Smooth muscle cell (in vitro differentiated cells): ENCODE results near the gene AK5. TPM values are rescaled to one million over a fixed set of nuclear protein-coding genes. Genes with fewer than 3 reads are reported as not detected.

ENCODE experiments used
- DNase-seq: peaks from one replicate; lab custom pipeline; 2025; ENCODE audit not compliant: unreplicated experiment; lab: John Stamatoyannopoulos, UW
- H2AFZ ChIP-seq: fragments of 200-600 bp; sonication (generic); 2 replicates; pipeline ENCODE4 v1.6.0; 2016; ENCODE audit warnings: antibody characterized with exemption, low read depth, mild to moderate bottlenecking
- H3F3A ChIP-seq: fragments of 200-600 bp; sonication (generic); 2 replicates; pipeline ENCODE4 v1.6.0; 2017; ENCODE audit warnings: antibody characterized with exemption, low read depth
- H3K27ac ChIP-seq: fragments of 200-600 bp; sonication (generic); 2 replicates; pipeline ENCODE4 v1.5.1; 2016; ENCODE audit warnings: low read depth, mild to moderate bottlenecking
- H3K27me3 ChIP-seq: fragments of 200-600 bp; sonication (generic); 2 replicates; pipeline ENCODE4 v1.6.1; 2016; ENCODE audit warnings: low read depth, mild to moderate bottlenecking
- H3K36me3 ChIP-seq: fragments of 200-600 bp; sonication (generic); 2 replicates; pipeline ENCODE4 v1.5.1; 2016; ENCODE audit warnings: low read depth
- H3K4me1 ChIP-seq: fragments of 200-600 bp; sonication (generic); 2 replicates; pipeline ENCODE4 v1.5.1; 2016; ENCODE audit warnings: low read depth
- H3K4me2 ChIP-seq: fragments of 200-600 bp; sonication (generic); 2 replicates; pipeline ENCODE4 v1.6.0; 2016; ENCODE audit warnings: mild to moderate bottlenecking
- H3K4me3 ChIP-seq: fragments of 200-600 bp; sonication (generic); 2 replicates; pipeline ENCODE4 v1.5.1; 2016; ENCODE audit warnings: mild to moderate bottlenecking
- H3K79me2 ChIP-seq: fragments of 200-600 bp; sonication (generic); 2 replicates; pipeline ENCODE4 v1.6.0; 2016; ENCODE audit warnings: low read depth, mild to moderate bottlenecking
- H3K9ac ChIP-seq: fragments of 200-600 bp; sonication (generic); 2 replicates; pipeline ENCODE4 v1.6.0; 2016; ENCODE audit warnings: low read depth
- H3K9me3 ChIP-seq: fragments of 200-600 bp; sonication (generic); replicated peaks from 2 replicates; pipeline ENCODE4 v1.5.1; 2016; ENCODE audit warnings: low read depth
- H4K20me1 ChIP-seq: fragments of 200-600 bp; sonication (generic); 2 replicates; pipeline ENCODE4 v1.6.0; 2016; ENCODE audit warnings: low read depth
- WGBS: methylation state at CpG from one replicate; pipeline ENCODE4 v1.1.7; 2016; ENCODE audit warnings: low lambda C conversion rate; 5-methylcytosine and 5-hydroxymethylcytosine counted together
- polyA plus RNA-seq: library from polyadenylated mRNA; unstranded; fragments of >200 nt; fragmentation: Nextera tagmentation; extraction: Ambion mirVana; gene quantifications from 2 replicates; pipeline ENCODE4 v1.2.1, GENCODE V29; 2016
- total RNA-seq: library from RNA; depleted of rRNA; stranded (reverse); fragments of >200 nt; gene quantifications from 2 replicates; pipeline ENCODE4 v1.2.3, GENCODE V29; 2014
- TF ChIP-seq, protein P1 (sequence below): fragments of 200-600 bp; sonication (generic); IDR thresholded peaks from 2 replicates; pipeline ENCODE4 v1.5.1; 2017; ENCODE audit warnings: borderline replicate concordance, mild to moderate bottlenecking, antibody characterized with exemption; ENCODE audit not compliant: insufficient read depth, poor library complexity, severe bottlenecking

The AK5 gene
- total and polyA plus RNA-seq, 2 experiments from 2014 or later, result 0.43 TPM; not detected in 1

- no peak for DNase-seq
- Histone ChIP-seq H3K79me2 (no peaks in the 10 kb centered on the region), H3K27me3 (no peaks in the 10 kb centered on the region), H3K9ac (no peak overlapping the region), H3F3A (no peaks in the 10 kb centered on the region), H2AFZ (no peak overlapping the region), H3K4me3 (no peak overlapping the region), H3K9me3 (no peaks in the 10 kb centered on the region), H3K27ac (no peak overlapping the region), H4K20me1 (no peaks in the 10 kb centered on the region), H3K4me1 (no peaks in the 10 kb centered on the region), H3K36me3 (peaks cover 21% of the 10 kb centered on the region), H3K4me2 (no peak overlapping the region)
- WGBS, result 99% methylated on average over 3 of the region's 3 CpGs
- TF ChIP-seq, protein P1, sequence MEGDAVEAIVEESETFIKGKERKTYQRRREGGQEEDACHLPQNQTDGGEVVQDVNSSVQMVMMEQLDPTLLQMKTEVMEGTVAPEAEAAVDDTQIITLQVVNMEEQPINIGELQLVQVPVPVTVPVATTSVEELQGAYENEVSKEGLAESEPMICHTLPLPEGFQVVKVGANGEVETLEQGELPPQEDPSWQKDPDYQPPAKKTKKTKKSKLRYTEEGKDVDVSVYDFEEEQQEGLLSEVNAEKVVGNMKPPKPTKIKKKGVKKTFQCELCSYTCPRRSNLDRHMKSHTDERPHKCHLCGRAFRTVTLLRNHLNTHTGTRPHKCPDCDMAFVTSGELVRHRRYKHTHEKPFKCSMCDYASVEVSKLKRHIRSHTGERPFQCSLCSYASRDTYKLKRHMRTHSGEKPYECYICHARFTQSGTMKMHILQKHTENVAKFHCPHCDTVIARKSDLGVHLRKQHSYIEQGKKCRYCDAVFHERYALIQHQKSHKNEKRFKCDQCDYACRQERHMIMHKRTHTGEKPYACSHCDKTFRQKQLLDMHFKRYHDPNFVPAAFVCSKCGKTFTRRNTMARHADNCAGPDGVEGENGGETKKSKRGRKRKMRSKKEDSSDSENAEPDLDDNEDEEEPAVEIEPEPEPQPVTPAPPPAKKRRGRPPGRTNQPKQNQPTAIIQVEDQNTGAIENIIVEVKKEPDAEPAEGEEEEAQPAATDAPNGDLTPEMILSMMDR, result no peak
Observed at GRCh38 chr1:77571642-77572041, 289.8 kb downstream of the AK5 start.

GRCh38 chr1:77579547-77579946, 297.7 kb downstream of the AK5 start:
- Histone ChIP-seq H3K27ac (no peak overlapping the region), H3K4me1 (no peaks in the 10 kb centered on the region), H3K4me2 (no peak overlapping the region), H3K36me3 (peaks cover 34% of the 10 kb centered on the region), H3K27me3 (no peaks in the 10 kb centered on the region), H2AFZ (no peak overlapping the region), H3K9me3 (no peaks in the 10 kb centered on the region), H3K4me3 (no peak overlapping the region), H3F3A (no peaks in the 10 kb centered on the region), H3K79me2 (no peaks in the 10 kb centered on the region), H3K9ac (no peak overlapping the region), H4K20me1 (no peaks in the 10 kb centered on the region)
- TF ChIP-seq, protein P1, result no peak
- DNase-seq, result no peak
- WGBS, result 97% methylated on average over 3 of the region's 3 CpGs

DNA sequence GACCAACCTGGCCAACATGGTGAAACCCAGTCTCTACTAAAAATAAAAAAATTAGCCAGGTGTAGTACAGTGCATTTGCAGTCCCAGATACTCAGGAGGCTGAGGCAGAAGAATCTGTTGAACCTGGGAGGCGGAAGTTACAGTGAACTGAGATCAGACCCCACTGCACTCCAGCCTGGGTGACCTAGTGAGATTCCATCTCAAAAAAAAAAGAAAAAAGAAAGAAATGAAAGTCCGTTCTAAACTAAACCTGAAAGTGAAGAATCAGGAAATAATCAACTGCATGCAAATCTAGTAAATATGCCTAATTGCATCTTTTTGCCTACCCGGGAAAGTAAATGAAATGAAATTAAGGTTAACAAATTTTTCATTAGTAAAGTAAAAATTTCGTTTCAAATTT, 301.1 kb downstream of the AK5 start:
- Histone ChIP-seq H3K79me2 (no peaks in the 10 kb centered on the region), H3K27me3 (no peaks in the 10 kb centered on the region), H3K9me3 (no peaks in the 10 kb centered on the region), H3K27ac (no peak overlapping the region), H3K36me3 (peaks cover 20% of the 10 kb centered on the region), H3K4me3 (no peak overlapping the region), H3F3A (no peaks in the 10 kb centered on the region), H3K9ac (no peak overlapping the region), H3K4me2 (no peak overlapping the region), H4K20me1 (no peaks in the 10 kb centered on the region), H3K4me1 (no peaks in the 10 kb centered on the region), H2AFZ (no peak overlapping the region)
- TF ChIP-seq, protein P1, result no peak
- no peak for DNase-seq
- WGBS, result 93% methylated on average over 4 of the region's 4 CpGs

- TF ChIP-seq, protein P1, result no peak
- Histone ChIP-seq H3K4me2 (no peak overlapping the region), H3K79me2 (no peaks in the 10 kb centered on the region), H4K20me1 (no peaks in the 10 kb centered on the region), H3K36me3 (peaks cover 20% of the 10 kb centered on the region), H3K9me3 (no peaks in the 10 kb centered on the region), H3F3A (no peaks in the 10 kb centered on the region), H2AFZ (no peak overlapping the region), H3K9ac (no peak overlapping the region), H3K27ac (no peak overlapping the region), H3K4me3 (no peak overlapping the region), H3K27me3 (no peaks in the 10 kb centered on the region), H3K4me1 (no peaks in the 10 kb centered on the region)
- no peak for DNase-seq
- WGBS, result 96% methylated on average over 2 of the region's 2 CpGs
Observed at GRCh38 chr1:77583483-77583882, 301.7 kb downstream of the AK5 start.
